OCI-LY1 (cell line): ENCODE measurements around the gene ALOX5.
"Not testable (repeated sequence)": the region's sequence is repeated elsewhere in the genome, so short reads cannot be mapped to it uniquely, and the experiment has no call there.

Experiments used
- CTCF ChIP-seq: fragments of 200-600 bp; sonication (generic), shearing (Covaris generic); IDR thresholded peaks from 2 replicates; pipeline ENCODE4 v1.5.1; 2017; ENCODE audit warnings: mild to moderate bottlenecking, antibody characterized with exemption, low read length, moderate library complexity, mixed read lengths
- EZH2 ChIP-seq: fragments of 200-600 bp; sonication (generic), shearing (Covaris generic); IDR thresholded peaks from 2 replicates; pipeline ENCODE4 v1.8.0; 2017; ENCODE audit warnings: borderline replicate concordance, mixed run types, mild to moderate bottlenecking, antibody characterized with exemption, low read length, moderate library complexity, mixed read lengths

- not testable (repeated sequence) for TF ChIP-seq EZH2, CTCF
Observed at GRCh38 chr10:45331824-45332223, 42.2 kb upstream of the ALOX5 start.
